Type B pancreatic cell (in vitro differentiated cells): Measurements from ENCODE around the gene LPIN1. TPM values are rescaled to one million over a fixed set of nuclear protein-coding genes. Genes with fewer than 3 reads are reported as not detected.
A peak's percentile ranks its signal among the peaks of the same experiment; 100 is the strongest.
"Not testable (repeated sequence)": the region's sequence is repeated elsewhere in the genome, so short reads cannot be mapped to it uniquely, and the experiment has no call there.

Experiments
- DNase-seq: peaks from one replicate; pipeline ENCODE4 v3.0.0; 2021; ENCODE audit warnings: mixed read lengths; ENCODE audit not compliant: unreplicated experiment; ENCODE audit errors: extremely low spot score
- H3K27ac Mint-ChIP-seq: 2 replicates; pipeline ENCODE4 v1.8.0; 2021; ENCODE audit warnings: mild to moderate bottlenecking, mixed read lengths
- H3K27me3 Mint-ChIP-seq: 2 replicates; pipeline ENCODE4 v1.8.0; 2021; ENCODE audit warnings: mixed read lengths
- H3K36me3 Mint-ChIP-seq: 2 replicates; pipeline ENCODE4 v1.8.0; 2021; ENCODE audit warnings: mixed read lengths
- H3K4me1 Mint-ChIP-seq: one replicate; pipeline ENCODE4 v1.8.0; 2021; ENCODE audit warnings: mixed read lengths; ENCODE audit not compliant: unreplicated experiment
- H3K4me3 Mint-ChIP-seq: 2 replicates; pipeline ENCODE4 v1.8.0; 2021; ENCODE audit warnings: mild to moderate bottlenecking, mixed read lengths
- H3K9me3 Mint-ChIP-seq: 2 replicates; pipeline ENCODE4 v1.8.0; 2021; ENCODE audit warnings: mixed read lengths
- total RNA-seq: library from RNA; stranded (reverse); gene quantifications from 2 replicates; pipeline ENCODE4 v1.2.1, GENCODE V29; 2021; ENCODE audit warnings: low replicate concordance
- TF ChIP-seq, protein P1 (sequence below): fragments of 200-600 bp; sonication (generic); conservative IDR thresholded peaks from 2 replicates; pipeline ENCODE4 v1.5.0; 2021; ENCODE audit warnings: antibody characterized with exemption, mild to moderate bottlenecking

LPIN1 gene
- total RNA-seq, 1 donor from 2014 or later: 26.8 TPM

DNA sequence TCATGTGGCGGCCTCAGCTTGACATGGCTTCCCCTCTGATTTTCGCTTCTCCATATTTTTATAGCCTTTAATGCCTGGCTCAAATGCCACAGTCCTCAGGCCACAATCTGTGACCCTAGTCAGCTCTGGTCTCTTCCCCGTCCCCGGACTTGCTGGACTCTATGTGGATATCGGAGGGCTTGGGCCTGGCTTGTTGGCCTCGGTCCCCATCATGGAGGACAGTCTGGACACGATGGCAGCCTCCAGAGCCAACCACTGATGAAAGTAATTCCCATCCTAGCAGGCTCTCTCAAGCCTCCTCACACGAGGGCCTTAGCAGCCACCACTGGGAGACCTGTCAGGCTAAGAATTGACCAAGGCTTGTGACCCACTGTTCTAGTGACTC lies 61.6 kb downstream of the LPIN1 start:
- no peaks in the 10 kb centered on the region for H3K4me1 Mint-ChIP-seq

DNA sequence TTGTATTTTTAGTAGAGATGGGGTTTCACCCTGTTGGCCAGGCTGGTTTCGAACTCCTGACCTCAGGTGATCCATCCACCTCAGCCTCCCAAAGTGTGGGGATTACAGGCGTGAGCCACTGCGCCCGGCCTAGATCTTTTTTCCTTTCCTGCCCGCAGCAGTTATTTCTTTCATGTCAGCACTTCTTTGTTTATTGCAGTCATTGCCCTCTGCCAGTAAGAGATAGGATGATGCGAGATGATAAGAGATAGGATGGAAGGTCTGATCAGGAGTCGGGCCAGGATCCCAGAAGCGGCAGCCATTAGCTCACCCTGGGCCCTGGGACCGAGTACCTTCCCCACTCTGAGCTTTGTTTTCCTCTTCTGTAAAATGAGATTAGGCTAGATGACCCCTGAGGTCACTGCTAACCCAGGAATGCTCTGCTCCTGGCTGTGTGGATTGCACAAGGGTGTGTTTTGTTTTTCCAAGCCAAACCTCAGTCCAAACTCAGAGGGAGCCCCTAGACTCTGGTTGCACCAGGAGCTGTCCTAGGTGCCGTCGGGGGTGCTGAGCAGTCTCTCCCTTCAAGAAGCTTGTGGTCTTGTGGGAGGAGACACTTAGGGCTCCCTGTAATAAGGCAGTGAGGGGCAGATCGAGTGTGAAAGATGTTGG lies 63.3 kb downstream of the LPIN1 start:
- Mint-ChIP-seq H3K27me3 (no peaks in the 10 kb centered on the region), H3K36me3 (peaks cover 37% of the 10 kb centered on the region), H3K9me3 (no peaks in the 10 kb centered on the region), H3K27ac (no peak overlapping the region), H3K4me3 (no peak overlapping the region), H3K4me1 (no peaks in the 10 kb centered on the region)
- DNase-seq: peak; percentile 31
- TF ChIP-seq, protein P1, sequence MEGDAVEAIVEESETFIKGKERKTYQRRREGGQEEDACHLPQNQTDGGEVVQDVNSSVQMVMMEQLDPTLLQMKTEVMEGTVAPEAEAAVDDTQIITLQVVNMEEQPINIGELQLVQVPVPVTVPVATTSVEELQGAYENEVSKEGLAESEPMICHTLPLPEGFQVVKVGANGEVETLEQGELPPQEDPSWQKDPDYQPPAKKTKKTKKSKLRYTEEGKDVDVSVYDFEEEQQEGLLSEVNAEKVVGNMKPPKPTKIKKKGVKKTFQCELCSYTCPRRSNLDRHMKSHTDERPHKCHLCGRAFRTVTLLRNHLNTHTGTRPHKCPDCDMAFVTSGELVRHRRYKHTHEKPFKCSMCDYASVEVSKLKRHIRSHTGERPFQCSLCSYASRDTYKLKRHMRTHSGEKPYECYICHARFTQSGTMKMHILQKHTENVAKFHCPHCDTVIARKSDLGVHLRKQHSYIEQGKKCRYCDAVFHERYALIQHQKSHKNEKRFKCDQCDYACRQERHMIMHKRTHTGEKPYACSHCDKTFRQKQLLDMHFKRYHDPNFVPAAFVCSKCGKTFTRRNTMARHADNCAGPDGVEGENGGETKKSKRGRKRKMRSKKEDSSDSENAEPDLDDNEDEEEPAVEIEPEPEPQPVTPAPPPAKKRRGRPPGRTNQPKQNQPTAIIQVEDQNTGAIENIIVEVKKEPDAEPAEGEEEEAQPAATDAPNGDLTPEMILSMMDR: no peak

More for the DNA sequence above, 61.6 kb downstream of the LPIN1 start:
- Mint-ChIP-seq H3K27ac (no peak overlapping the region), H3K36me3 (peaks cover 45% of the 10 kb centered on the region), H3K9me3 (no peaks in the 10 kb centered on the region), H3K27me3 (no peaks in the 10 kb centered on the region), H3K4me3 (no peak overlapping the region)
- TF ChIP-seq, protein P1: no peak
- DNase-seq: no peak

DNA sequence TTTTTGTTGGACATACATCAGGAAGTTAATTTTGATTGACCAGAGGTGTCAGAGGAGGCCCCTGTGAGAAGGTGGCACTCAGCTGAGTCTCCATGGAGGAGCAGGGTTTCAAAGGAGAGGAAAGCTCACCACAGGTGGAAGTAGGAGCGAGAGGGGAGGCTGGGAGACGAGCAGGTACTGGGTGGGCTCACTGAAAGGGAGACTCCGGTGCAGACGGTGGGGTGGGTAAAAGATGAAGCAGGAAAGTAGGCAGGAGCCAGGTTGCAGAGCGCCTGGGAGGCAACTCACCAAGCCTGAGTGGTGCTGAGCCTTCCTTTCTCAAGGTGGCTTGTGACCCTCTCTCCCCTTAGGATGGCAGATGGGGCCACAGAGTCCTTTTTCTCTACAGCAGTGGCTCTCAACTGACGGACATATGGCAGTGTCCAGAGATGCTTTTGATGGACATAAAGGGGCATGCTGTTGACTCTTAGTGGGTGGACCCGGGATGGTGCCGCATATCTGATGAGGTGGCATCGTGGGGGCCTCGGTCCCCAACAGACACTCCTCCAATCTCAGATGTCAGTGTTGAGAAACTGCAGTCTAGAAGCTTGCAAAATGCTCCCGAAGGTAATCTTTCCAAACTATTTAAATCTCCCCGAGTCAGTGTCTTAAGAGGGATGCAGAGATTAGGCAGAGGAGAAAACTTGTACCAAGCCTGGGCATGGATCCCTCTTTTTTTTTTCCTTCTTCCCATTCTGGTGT lies 64.0 kb downstream of the LPIN1 start:
- no peaks in the 10 kb centered on the region for H3K4me1 Mint-ChIP-seq
- TF ChIP-seq, protein P1: no peak
- no peak overlapping the region for H3K27ac Mint-ChIP-seq
- H3K36me3 Mint-ChIP-seq: peaks cover 39% of the 10 kb centered on the region
- H3K27me3 Mint-ChIP-seq: no peaks in the 10 kb centered on the region
- DNase-seq: peak; percentile 54
- H3K9me3 Mint-ChIP-seq: no peaks in the 10 kb centered on the region
- no peak overlapping the region for H3K4me3 Mint-ChIP-seq

DNA sequence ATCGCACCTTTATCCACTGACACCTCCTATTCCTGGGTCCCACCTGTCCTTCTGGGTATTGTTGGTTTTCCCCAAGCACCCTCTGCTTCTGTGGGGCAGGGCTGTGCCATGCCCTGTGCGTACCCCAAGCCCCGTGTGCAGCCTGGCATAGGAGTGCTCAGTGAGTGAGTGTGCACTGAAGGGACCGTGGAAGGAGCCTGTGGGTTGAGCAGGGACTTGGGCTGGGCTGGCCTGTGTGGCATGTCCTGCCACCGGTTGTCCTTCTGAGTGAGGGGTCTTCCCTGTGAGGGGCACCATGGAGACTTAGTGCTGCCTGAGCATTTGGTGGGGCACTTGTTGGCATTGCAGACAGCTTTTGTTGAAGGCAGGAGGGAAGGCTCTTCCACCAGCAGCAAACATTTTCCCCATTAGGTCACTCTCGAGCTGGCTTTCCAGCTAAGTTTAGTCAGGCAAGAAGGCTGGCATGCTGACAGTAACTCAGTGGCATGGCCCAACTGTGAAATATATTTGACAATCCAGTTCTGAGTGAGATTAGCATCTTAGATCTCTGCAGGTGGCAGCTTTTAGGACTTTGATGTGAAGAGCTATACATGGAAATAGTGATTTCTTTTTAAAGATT lies 64.7 kb downstream of the LPIN1 start:
- H3K4me3 Mint-ChIP-seq: no peak overlapping the region
- DNase-seq: peak; percentile 55
- no peaks in the 10 kb centered on the region for H3K4me1 Mint-ChIP-seq
- no peak overlapping the region for H3K27ac Mint-ChIP-seq
- TF ChIP-seq, protein P1: no peak
- no peaks in the 10 kb centered on the region for H3K27me3 Mint-ChIP-seq
- H3K36me3 Mint-ChIP-seq: peaks cover 38% of the 10 kb centered on the region
- H3K9me3 Mint-ChIP-seq: no peaks in the 10 kb centered on the region

DNA sequence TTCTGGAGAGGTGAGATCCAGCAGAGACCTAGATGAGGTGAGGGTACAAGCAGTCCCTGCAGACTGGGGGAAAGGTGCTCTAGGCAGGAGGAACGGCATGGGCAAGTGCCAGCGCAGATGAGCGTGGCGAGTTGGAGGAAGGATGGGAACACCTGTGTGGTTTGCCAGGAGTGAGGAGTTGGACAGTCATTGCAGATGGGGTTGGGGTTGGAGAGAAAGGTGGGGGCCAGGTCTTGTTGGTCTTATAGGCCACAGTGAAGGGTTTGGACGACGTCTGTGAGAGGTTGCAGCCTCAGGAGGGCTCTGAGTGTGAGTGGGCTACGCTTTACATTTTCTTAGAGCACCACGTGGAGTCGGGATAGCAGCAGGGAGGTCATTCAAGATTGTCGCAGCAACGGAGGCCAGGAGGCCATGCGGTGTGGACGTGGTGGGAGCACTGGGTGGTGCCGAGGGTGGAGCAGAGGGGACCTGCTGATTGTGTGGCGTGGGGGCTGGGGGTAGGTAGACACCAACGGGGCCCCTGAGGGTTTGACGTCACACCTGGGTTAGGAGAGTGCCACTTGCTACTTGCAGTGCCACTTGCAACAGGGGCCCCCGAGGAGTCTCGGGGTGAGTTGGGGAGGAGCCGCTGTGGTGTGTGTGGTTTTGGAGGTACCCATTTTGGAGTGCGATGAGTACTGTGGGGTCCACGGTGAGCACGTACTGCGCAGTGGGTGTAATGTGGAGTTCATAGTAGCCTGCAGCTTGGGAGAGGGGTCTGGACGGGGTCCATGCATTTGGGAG lies 66.2 kb downstream of the LPIN1 start:
- Mint-ChIP-seq H3K4me3 (no peak overlapping the region), H3K27ac (no peak overlapping the region)

DNA sequence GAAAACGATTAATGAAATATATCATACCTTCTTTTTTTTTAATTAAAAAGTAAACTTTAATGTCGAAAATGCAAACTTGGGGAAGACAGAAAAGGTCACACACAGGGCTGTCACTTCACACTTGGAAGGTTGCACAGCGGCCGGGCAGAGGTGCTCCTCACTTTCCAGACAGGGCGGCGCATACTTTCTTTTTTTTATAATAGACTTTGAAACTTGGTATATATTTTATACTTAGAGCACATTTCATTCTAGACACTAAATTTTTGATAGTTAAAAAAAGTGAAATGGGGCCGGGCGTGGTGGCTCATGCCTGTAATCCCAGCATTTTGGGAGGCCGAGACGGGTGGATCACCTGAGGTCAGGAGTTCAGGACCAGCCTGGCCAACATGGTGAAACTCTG lies 66.9 kb downstream of the LPIN1 start:
- H3K27me3 Mint-ChIP-seq, H3K4me1 Mint-ChIP-seq, H3K4me3 Mint-ChIP-seq, H3K27ac Mint-ChIP-seq, H3K9me3 Mint-ChIP-seq: not testable (repeated sequence)
- DNase-seq: peak; percentile 11
- H3K36me3 Mint-ChIP-seq: peaks cover 33% of the 10 kb centered on the region

More for the DNA sequence above, 66.2 kb downstream of the LPIN1 start:
- Mint-ChIP-seq H3K27me3 (no peaks in the 10 kb centered on the region), H3K9me3 (no peaks in the 10 kb centered on the region), H3K4me1 (no peaks in the 10 kb centered on the region), H3K36me3 (peaks cover 39% of the 10 kb centered on the region)
- TF ChIP-seq, protein P1: no peak
- peak; percentile 49 for DNase-seq
